Central memory CD8-positive, alpha-beta T cell (primary cell): ENCODE measurements around the gene ANKS6.

Source experiments
- ATAC-seq: fragments of 150-1000 bp; cut with Tn5 transposase; replicated peaks from 2 replicates; pipeline ENCODE4 v1.10.0; 2022; ENCODE audit warnings: mild to moderate bottlenecking, moderate FRiP score, moderate number of reproducible peaks; ENCODE audit not compliant: poor library complexity, severe bottlenecking; ENCODE audit errors: extremely low read depth
- DNase-seq, 2 donors: peaks; one replicate each; pipeline ENCODE4 v3.0.0; 2021; ENCODE audit warnings: low spot score in 2 of 2
- H3K27ac Mint-ChIP-seq: one replicate; pipeline ENCODE4 v1.8.0; 2022; ENCODE audit warnings: low read depth, mild to moderate bottlenecking, moderate library complexity, mixed read lengths
- H3K27me3 Mint-ChIP-seq: one replicate; pipeline ENCODE4 v1.8.0; 2022; ENCODE audit warnings: mixed read lengths
- H3K36me3 Mint-ChIP-seq: one replicate; pipeline ENCODE4 v1.8.0; 2022; ENCODE audit warnings: mild to moderate bottlenecking, moderate library complexity, mixed read lengths; ENCODE audit not compliant: insufficient read depth
- H3K4me1 Mint-ChIP-seq: one replicate; pipeline ENCODE4 v1.8.0; 2022; ENCODE audit warnings: mixed read lengths
- H3K4me3 Mint-ChIP-seq: one replicate; pipeline ENCODE4 v1.8.0; 2022; ENCODE audit warnings: mild to moderate bottlenecking, moderate library complexity, mixed read lengths
- H3K9me3 Mint-ChIP-seq: one replicate; pipeline ENCODE4 v1.8.0; 2022; ENCODE audit warnings: mixed read lengths

Gene ANKS6

DNA sequence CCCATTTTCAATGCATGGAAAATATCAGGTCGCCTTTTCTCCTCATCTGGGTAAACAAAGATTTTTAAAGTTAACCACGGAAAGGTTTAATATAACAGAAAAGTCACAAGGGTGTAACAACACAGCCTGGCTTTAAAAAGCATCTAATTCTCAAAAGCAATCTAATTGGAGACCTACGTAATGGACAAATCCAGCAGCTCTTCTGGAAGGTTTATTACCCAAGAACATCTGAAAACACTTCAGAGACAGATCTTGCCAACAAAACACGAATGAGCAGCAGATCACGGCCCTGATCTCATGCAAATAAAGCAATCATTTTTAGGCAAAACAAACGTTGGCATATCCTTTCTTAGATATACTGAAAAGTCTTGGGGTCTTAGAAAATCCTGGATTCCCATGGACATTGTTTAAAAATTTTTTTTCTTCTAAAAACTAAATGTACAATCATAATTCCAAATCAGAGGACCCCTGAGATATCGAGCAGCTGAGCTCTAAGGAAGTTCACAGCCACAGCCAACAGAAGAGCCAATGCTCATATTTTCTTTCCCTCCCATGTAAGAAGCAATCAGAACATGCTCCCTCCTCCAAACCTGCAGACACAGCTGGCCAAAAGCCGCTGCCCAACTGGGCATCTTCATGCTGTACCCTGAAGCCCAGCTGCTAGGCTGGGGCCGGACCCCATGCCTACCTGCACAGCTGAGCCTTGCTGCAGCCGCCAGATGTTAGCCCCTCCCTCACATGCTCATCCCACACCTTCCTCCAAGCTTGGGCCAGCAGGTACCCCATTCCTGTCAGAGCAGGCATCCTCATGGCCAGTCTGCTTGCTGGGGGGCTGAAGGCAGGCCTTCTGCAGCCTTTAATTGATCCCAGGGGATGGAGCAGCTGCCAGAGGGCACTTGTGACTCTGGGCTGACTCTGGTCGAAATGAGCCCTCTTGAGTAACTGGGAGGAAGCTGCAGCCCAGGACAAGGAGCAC lies 11.2 kb downstream of the ANKS6 start:
- H3K4me1 Mint-ChIP-seq: no peaks in the 10 kb centered on the region
- no peak for DNase-seq

GRCh38 chr9:98783518-98784226 lies 12.7 kb downstream of the ANKS6 start:
- Mint-ChIP-seq H3K27ac (no peak overlapping the region), H3K9me3 (no peaks in the 10 kb centered on the region), H3K4me3 (no peak overlapping the region), H3K27me3 (no peaks in the 10 kb centered on the region), H3K36me3 (peaks cover 6% of the 10 kb centered on the region), H3K4me1 (no peaks in the 10 kb centered on the region)
- DNase-seq: no peak
- ATAC-seq: no peak

More for the DNA sequence above, 11.2 kb downstream of the ANKS6 start:
- Mint-ChIP-seq H3K27me3 (no peaks in the 10 kb centered on the region), H3K27ac (no peak overlapping the region), H3K4me3 (no peak overlapping the region), H3K36me3 (peaks cover 6% of the 10 kb centered on the region), H3K9me3 (no peaks in the 10 kb centered on the region)
- no peak for ATAC-seq

GRCh38 chr9:98781588-98782383 lies 14.6 kb downstream of the ANKS6 start:
- H3K9me3 Mint-ChIP-seq: no peaks in the 10 kb centered on the region
- no peak for ATAC-seq
- H3K36me3 Mint-ChIP-seq: peaks cover 7% of the 10 kb centered on the region
- H3K27ac Mint-ChIP-seq: peak overlapping the region; percentile 63
- no peak overlapping the region for H3K4me3 Mint-ChIP-seq
- no peaks in the 10 kb centered on the region for H3K27me3 Mint-ChIP-seq
- no peak for DNase-seq
- peaks cover 5% of the 10 kb centered on the region for H3K4me1 Mint-ChIP-seq

DNA sequence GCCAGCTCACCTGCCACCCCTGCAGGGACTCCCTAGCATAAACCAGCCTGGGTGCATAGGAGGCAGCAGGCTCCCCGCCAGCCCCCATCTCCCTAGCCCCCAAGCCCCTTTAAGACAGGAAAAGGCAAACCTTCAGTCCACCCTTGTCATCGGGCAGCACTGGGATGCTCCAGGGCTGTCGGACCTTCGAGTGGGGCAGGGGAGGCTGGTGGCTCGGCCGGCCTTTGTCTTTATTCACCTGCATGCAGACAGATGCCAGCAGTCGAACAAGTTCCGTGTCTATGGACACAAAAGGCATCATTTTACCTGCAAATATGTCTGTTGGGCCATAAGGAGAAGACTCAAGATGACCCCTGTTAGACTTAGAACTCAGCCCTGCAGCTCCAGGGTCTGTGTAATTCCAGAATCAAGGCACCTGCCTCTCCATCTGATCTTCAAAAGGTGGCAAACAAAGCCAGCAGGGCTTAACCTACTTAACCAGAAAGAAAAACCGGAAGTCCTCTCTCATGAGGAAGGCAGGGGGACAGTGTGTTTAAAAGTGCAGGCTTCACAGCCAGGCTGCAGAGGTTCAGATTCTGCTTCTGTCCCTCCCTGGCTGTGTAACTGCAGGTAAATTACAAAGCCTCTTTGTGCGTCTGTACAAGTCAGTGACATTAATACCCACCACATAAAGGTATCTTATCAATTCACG lies 16.2 kb downstream of the ANKS6 start:
- peaks cover 9% of the 10 kb centered on the region for H3K4me1 Mint-ChIP-seq
- H3K27ac Mint-ChIP-seq: no peak overlapping the region
- no peaks in the 10 kb centered on the region for H3K9me3 Mint-ChIP-seq
- DNase-seq (no peak), ATAC-seq (no peak)
- H3K36me3 Mint-ChIP-seq: peaks cover 9% of the 10 kb centered on the region
- H3K4me3 Mint-ChIP-seq: no peak overlapping the region
- H3K27me3 Mint-ChIP-seq: no peaks in the 10 kb centered on the region

DNA sequence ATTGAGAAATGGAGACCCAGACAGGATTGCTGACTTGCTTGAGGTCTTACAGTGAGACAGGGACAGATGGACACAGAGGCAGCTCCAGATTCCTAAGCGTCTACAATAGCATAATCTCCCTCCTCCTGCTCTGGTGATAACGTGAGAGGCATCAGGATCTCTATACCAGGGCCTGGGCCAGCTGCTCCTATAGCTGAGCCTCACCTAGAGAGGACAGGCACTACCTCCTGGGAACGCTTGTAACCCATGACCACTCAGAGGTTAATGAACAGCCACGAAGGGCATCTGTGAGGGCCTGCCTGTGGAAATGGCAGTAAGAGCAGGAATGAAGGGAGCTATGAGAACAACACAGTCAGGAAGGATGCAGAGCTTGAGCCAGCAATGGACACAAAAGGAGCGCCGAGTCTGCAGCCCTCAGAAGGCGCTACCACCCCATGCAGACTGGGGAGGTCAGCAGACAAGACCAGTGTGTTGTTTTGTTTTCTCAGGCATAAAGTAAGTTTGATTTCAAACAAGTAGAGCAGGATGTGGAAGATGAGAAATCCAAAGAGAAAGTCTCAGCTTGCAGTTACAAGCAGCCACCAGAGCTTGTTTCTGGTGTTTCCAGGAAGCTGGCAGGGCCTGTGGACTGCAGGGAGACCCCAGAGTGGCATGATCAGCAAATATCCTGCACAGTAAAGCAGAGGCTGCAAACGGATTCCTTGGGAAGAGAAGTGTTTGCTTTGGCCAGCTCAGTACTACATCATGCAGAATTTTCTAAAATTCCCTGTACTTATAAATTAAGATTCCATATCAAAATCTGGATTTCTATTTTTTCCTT lies 17.4 kb downstream of the ANKS6 start:
- no peak for ATAC-seq
- DNase-seq: no peak
- H3K9me3 Mint-ChIP-seq: no peaks in the 10 kb centered on the region
- peaks cover 9% of the 10 kb centered on the region for H3K36me3 Mint-ChIP-seq
- no peak overlapping the region for H3K4me3 Mint-ChIP-seq
- peaks cover 9% of the 10 kb centered on the region for H3K4me1 Mint-ChIP-seq
- no peak overlapping the region for H3K27ac Mint-ChIP-seq
- H3K27me3 Mint-ChIP-seq: no peaks in the 10 kb centered on the region

GRCh38 chr9:98778251-98778650 lies 18.1 kb downstream of the ANKS6 start:
- H3K9me3 Mint-ChIP-seq: no peaks in the 10 kb centered on the region
- no peak for DNase-seq
- no peak overlapping the region for H3K4me3 Mint-ChIP-seq
- peaks cover 12% of the 10 kb centered on the region for H3K36me3 Mint-ChIP-seq
- no peaks in the 10 kb centered on the region for H3K27me3 Mint-ChIP-seq
- H3K4me1 Mint-ChIP-seq: peaks cover 9% of the 10 kb centered on the region
- H3K27ac Mint-ChIP-seq: no peak overlapping the region
- ATAC-seq: no peak

- H3K27me3 Mint-ChIP-seq: no peaks in the 10 kb centered on the region
- peaks cover 10% of the 10 kb centered on the region for H3K36me3 Mint-ChIP-seq
- peaks cover 9% of the 10 kb centered on the region for H3K4me1 Mint-ChIP-seq
- H3K27ac Mint-ChIP-seq: no peak overlapping the region
- no peaks in the 10 kb centered on the region for H3K9me3 Mint-ChIP-seq
- ATAC-seq (no peak), DNase-seq (no peak)
- H3K4me3 Mint-ChIP-seq: no peak overlapping the region
These were observed 18.7 kb downstream of the ANKS6 start for GRCh38 chr9:98777618-98778017.

DNA sequence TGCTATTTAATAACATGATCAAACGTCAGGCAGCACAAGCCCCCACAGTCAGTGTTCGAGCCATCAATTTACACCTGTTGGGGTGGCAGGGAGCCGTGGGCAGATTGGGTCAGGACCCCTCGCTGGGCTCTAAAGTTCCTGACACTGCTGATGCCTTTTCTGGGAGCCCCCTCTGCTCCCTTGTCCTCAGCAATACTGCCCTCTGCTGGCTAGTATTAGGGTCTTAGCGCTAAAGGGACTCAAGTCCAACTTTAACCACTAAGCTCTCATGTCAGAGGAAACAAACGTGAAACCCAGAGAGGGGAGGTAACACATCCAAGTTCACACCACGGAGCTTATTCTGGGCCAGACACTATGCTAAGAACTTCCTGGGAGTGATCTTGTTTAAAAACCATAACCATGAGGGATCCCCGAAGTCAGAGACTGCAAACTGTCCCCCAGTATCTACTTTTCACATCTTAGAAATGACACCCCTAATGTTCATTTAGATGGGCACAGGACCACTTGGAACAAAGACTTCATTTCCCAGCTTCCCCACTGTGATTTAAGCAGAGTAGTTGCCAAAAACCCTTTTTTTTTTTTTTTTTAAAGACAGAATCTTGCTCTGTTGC lies 20.4 kb downstream of the ANKS6 start:
- Mint-ChIP-seq H3K27me3 (no peaks in the 10 kb centered on the region), H3K4me3 (no peak overlapping the region), H3K9me3 (no peaks in the 10 kb centered on the region), H3K27ac (no peak overlapping the region), H3K4me1 (peaks cover 9% of the 10 kb centered on the region), H3K36me3 (peaks cover 6% of the 10 kb centered on the region)
- ATAC-seq (no peak), DNase-seq (no peak)

DNA sequence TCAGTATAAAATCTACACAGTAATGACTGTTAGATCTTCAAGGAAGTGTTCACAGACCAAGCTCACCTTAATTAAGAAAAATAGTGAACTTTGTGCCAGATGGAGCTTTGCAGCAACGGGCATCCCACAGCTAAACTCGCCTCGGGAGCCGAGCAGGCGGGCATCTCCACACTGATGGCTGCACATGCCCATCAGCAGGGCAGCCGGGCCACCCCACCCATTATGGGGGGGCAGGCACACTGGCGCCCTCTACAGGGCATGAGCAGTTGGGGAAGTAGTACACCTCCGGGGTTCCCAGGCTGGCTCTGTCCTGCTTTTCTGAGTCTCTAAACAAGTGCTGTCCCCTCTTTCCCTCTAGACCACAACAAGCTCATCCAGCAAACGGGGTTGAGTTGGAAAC lies 21.6 kb downstream of the ANKS6 start:
- Mint-ChIP-seq H3K36me3 (peaks cover 6% of the 10 kb centered on the region), H3K4me1 (peaks cover 9% of the 10 kb centered on the region), H3K27me3 (no peaks in the 10 kb centered on the region), H3K9me3 (no peaks in the 10 kb centered on the region), H3K27ac (no peak overlapping the region), H3K4me3 (no peak overlapping the region)
- DNase-seq (no peak), ATAC-seq (no peak)

- Mint-ChIP-seq H3K4me1 (peaks cover 9% of the 10 kb centered on the region), H3K27me3 (no peaks in the 10 kb centered on the region), H3K9me3 (no peaks in the 10 kb centered on the region), H3K36me3 (peaks cover 6% of the 10 kb centered on the region), H3K4me3 (no peak overlapping the region), H3K27ac (no peak overlapping the region)
- no peak for DNase-seq
- no peak for ATAC-seq
These were observed 22.6 kb downstream of the ANKS6 start for GRCh38 chr9:98773721-98774120.
